ENCODE results near the gene IGFBP4.

DNA sequence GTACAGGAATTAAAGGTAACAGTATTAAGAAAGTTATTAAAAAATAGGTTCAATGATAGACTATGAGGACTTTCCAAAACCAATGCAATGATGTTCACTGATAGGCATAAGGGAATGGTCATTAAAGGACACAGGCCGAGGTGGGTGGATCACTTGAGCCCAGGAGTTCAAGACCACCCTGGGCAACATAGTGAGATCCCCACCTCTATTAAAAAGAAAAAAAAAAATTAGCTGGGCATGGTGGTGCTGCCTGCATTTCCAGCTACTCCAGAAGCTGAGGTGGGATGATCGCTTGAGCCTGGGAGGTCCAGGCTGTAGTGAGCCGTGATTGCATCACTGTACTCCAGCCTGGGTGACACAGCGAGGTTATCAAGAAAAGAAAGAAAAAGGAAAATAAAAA lies 31.4 kb upstream of the IGFBP4 start:
- TF ChIP-seq POLR2A (IDR thresholded peaks at IDR 0.05): no peak
- TF ChIP-seq, protein P1, sequence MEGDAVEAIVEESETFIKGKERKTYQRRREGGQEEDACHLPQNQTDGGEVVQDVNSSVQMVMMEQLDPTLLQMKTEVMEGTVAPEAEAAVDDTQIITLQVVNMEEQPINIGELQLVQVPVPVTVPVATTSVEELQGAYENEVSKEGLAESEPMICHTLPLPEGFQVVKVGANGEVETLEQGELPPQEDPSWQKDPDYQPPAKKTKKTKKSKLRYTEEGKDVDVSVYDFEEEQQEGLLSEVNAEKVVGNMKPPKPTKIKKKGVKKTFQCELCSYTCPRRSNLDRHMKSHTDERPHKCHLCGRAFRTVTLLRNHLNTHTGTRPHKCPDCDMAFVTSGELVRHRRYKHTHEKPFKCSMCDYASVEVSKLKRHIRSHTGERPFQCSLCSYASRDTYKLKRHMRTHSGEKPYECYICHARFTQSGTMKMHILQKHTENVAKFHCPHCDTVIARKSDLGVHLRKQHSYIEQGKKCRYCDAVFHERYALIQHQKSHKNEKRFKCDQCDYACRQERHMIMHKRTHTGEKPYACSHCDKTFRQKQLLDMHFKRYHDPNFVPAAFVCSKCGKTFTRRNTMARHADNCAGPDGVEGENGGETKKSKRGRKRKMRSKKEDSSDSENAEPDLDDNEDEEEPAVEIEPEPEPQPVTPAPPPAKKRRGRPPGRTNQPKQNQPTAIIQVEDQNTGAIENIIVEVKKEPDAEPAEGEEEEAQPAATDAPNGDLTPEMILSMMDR (IDR thresholded peaks at IDR 0.05): no peak
- no peak for TF ChIP-seq POLR2AphosphoS5 (IDR thresholded peaks at IDR 0.05)
